Activated CD4-positive, alpha-beta T cell treated with anti-CD3 and anti-CD28 coated beads for 24 hours (primary cell): Measurements from ENCODE around the gene AEBP1.

Experiments
- DNase-seq, 2 donors: peaks; one replicate each; pipeline ENCODE4 v3.0.0-alpha.2; 2020; ENCODE audit warnings: low read depth in 2 of 2

The AEBP1 gene

GRCh38 chr7:44084701-44085100, 19.4 kb upstream of the AEBP1 start:
- DNase-seq, result no peak

- DNase-seq, result no peak
Observed at GRCh38 chr7:44085546-44085945, 18.6 kb upstream of the AEBP1 start.

- no peak for DNase-seq
Observed at GRCh38 chr7:44086627-44087026, 17.5 kb upstream of the AEBP1 start.

GRCh38 chr7:44087911-44088838, 16.0 kb upstream of the AEBP1 start:
- no peak for DNase-seq

GRCh38 chr7:44093102-44093641, 11.0 kb upstream of the AEBP1 start:
- no peak for DNase-seq

GRCh38 chr7:44094365-44094764, 9.8 kb upstream of the AEBP1 start:
- no peak for DNase-seq

- DNase-seq, result no peak
Observed at GRCh38 chr7:44094883-44095592, 9.1 kb upstream of the AEBP1 start.

- DNase-seq, result no peak
Observed at GRCh38 chr7:44095781-44096180, 8.4 kb upstream of the AEBP1 start.

- no peak for DNase-seq
Observed at GRCh38 chr7:44096326-44096881, 7.7 kb upstream of the AEBP1 start.

- no peak for DNase-seq
Observed at GRCh38 chr7:44097064-44097932, 6.8 kb upstream of the AEBP1 start.

- no peak for DNase-seq
Observed at GRCh38 chr7:44098092-44099068, 5.8 kb upstream of the AEBP1 start.

GRCh38 chr7:44099669-44100068, 4.5 kb upstream of the AEBP1 start:
- DNase-seq, result no peak

- no peak for DNase-seq
Observed at GRCh38 chr7:44100458-44101302, 3.5 kb upstream of the AEBP1 start.

- no peak for DNase-seq
Observed at GRCh38 chr7:44101303-44101965, 2.7 kb upstream of the AEBP1 start.

- no peak for DNase-seq
Observed at GRCh38 chr7:44101966-44102845, 1.9 kb upstream of the AEBP1 start.

- DNase-seq, result no peak
Observed at GRCh38 chr7:44102846-44103565, 1.1 kb upstream of the AEBP1 start.

- DNase-seq, result no peak
Observed at GRCh38 chr7:44103566-44103922, 601 bp upstream of the AEBP1 start.
